CD4-positive, alpha-beta T cell treated with Interferon gamma for 1 hour (primary cell): ENCODE results near the gene CD200R1L.
"Not testable (repeated sequence)": the region's sequence is repeated elsewhere in the genome, so short reads cannot be mapped to it uniquely, and the experiment has no call there.

Experiments
- DNase-seq: peaks from one replicate; pipeline ENCODE4 v3.0.0-alpha.2; 2020

Gene CD200R1L, protein sequence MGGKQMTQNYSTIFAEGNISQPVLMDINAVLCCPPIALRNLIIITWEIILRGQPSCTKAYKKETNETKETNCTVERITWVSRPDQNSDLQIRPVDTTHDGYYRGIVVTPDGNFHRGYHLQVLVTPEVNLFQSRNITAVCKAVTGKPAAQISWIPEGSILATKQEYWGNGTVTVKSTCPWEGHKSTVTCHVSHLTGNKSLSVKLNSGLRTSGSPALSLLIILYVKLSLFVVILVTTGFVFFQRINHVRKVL

DNA sequence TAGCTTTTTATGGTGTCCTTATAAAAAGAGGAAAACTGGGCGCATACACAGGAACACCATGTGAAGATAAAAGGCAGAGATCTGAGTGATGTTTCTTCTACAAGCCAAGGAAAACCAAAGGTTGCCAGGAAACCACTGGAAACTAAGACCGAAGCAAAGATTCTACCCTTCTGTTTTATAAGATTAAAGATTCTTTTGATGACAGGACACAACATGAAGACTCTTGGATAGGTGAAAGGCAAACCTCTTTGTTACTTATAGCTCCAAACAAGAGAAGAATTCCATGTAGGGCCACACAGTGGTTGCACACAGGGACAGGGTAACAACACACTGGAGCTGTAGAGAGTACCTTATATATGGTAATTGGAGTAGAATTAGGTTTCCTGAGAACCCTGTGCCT lies at the start of gene CD200R1L:
Gene CD200R1L, minus strand, starts transcription at position 101 of the 400 bp plus-strand sequence. CDS start 17,497 bp downstream, outside the sequence.
- DNase-seq: no peak

DNA sequence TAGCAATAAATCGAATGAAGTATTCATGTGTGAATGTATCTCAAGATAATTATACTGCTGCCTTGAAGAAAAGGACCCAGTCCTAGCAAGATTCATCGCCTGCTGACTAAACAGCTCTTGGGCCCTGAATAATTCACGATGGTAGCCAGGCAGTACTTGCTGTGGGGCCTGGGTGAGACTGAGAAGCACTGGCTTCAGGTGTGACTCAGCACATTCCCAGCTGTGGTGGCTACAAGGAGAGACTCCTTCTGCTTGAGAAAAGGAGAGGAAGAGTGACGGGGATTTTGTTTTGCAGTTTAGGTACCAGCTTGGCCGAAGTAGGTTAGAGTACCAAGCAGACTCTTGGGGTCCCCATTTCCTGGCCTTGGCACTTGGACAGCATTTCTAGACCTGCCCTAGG lies 47.6 kb upstream of the CD200R1L start:
- DNase-seq: no peak

DNA sequence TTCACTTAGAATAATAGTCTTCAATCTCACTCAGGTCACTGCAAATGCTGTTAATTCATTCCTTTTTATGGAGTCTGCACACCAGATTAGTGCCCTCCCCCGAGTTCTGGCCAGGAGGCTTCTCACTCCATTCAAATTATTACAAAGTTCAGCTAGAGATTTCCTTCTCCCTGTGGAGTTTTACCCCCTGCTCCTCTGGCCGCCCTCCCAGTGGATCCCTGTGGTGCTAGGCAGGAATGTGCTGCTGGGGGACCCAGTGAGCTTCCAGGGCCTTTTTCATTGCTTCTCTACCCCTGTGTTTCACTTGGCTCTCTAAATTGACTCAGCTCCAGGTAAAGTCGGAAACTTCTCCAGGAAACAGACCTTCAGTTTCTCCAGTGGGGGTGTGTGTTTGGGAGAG lies 42.7 kb upstream of the CD200R1L start:
- DNase-seq: no peak

DNA sequence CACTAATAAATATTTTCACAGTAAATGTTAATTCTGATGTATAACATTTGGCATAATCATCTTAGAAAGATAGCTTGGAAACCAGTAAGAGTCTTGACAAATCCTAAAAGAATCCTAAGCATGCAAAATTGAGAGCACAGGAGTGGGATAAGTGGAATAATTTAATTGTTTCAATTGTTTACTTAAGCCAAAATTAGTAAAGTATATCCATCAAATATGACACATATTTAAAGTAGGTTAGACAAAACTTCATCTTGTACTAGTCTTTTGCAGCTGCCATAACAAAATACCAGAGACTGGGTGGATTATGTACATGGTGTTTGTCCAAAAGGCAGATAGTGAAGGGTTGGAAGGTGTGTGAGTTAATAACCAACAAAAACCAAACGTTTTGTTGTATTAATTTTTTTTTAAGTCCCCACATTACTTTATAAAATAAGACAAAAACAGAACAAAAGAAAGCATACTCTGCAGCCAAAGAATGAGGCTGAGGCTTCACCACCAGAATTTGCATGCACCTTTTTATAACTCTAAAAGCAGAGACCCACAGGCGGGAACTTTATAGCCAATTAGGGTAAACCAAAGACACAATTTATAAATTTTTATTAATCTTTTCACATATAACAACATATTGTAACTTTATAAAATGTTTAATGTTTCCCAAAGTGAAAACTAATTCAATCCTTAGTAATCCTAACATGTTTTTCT lies 41.9 kb upstream of the CD200R1L start:
- no peak for DNase-seq

DNA sequence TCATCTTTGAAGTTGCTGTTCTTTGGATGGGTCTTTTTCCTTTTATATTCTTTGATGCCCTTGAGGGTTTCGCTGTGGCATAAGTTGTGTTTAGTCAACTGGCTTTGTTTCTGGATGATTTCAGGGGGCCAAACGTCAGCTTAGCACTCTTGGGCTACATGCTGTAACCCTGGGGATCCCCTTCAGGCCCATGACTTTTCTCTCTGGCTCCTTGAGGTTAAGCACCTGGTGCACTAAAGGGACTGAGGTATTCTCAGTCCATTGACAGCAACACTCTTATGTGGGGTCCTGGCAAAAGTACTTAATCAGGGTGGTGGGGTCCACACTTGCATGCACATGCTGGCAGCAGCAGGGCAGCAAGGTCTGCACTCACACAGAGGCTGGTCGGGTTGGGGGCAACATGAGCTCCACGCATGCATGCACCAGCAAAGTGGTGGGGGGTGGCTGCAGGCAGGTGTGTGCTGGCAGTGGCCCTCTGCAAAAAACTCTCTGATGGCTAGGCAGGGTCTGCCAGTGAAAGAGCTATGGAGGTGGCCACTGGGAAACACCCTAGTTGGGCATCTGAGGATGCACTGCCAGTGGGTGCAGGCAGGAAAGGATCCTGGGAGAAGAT lies 38.1 kb upstream of the CD200R1L start:
- no peak for DNase-seq

DNA sequence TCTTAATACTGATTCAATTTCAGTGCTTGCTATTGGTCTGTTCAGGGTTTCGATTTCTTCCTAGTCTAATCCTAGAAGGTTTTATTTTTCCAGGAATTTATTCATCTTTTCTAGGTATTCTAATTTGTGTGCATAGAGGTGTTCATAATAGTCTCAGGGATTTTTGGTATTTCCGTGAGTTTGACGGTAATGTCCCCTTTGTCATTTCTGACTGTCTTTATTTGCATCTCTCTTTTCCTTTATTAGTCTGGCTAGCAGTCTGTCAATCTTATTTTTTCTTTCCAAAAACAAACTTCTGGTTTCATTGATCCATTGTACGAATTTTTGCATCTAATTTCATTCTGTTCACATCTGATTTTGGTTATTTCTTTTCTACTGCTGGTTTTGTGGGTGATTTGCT lies 35.2 kb upstream of the CD200R1L start:
- no peak for DNase-seq

DNA sequence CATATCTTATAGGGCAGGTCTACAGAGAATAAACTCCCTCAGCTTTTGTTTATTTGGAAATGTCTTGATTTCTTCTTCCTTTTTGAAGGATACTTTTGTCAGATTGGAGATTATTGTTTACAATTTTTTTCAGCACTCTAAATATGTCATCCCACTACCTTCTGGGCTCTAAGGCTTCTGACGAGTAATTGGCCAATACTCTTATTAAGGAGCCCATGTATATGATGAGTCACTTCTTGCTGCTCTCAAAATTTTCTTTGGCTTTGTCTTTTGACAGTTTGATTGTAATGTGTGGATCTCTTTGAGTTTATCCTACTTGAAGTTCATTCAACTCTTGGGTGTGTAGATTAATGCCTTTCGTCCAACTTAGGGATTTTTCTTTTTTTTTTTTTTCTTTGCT lies 28.9 kb upstream of the CD200R1L start:
- DNase-seq: no peak

DNA sequence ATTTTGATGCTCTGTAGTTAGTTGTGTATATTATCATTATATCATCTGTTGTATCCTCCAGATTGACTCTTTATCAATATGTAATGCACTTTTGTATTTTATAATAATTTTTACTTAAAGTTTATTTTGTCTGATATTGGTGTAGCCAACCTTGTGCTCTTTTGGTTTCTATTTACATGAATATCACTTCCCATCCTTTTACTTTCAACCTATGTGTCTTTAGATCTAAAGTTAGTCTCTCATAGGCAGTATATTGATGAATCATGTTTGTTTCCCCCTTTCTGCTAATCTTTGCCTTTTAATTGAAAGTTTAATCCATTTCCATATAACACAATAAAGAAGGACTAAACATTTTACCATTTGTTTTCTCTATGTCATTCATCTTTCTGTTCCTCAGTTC lies 28.1 kb upstream of the CD200R1L start:
- no peak for DNase-seq

DNA sequence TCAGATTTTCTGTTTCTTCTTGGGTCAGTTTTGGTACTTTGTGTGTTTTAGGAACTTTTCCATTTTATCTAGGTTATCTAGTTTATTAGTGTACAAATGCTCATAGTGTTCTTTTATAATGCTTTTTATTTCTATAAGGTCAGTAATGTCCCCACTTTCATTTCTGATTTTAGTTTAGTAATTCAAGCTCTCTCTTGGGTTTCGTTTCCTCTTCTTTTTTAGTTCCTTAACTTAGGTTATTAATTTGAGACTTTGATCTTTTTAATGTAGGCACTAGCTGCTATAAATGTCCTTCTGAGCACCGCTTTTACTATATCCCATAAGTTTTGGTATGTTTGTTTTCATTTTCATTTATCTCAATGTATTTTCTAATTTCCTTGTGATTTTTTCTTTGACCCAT lies 27.0 kb upstream of the CD200R1L start:
- DNase-seq: no peak

DNA sequence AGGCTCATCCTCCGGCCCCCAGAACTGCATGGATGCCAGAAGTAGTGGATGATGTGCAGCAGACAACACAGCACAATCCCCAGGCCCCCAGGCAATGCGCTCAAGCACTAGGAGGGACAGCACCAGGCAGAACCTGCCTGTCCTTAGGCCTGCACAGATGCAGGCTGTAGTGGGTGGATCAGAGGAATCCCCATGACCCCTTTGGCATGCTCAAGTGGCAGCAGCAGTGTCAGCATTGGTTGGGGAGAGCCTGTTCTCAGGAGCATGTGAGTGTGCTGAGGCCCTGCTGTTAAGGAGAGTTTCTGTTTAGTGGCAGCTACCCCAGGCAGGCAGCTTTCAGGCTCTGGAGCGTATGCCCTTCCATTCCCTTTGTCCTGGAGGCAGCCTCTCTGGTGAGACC lies 25.1 kb upstream of the CD200R1L start:
- DNase-seq: no peak

DNA sequence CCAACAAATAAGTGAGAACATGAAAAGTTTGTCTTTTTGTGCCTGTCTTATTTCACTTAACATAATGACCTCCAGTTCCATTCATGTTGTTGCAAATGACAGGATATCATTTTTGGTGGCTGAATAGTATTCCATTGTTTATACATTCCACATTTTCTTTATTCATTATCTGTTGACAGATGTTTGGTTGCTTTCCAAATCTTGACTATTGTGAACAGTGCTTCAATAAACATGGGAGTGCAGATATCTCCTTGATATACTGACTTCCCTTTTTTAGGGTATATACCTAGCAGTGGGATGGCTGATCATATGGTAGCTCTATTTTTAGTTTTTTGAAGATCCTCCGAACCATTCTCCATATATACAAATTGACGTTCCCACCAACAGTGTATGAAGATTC lies 19.1 kb upstream of the CD200R1L start:
- DNase-seq: no peak

DNA sequence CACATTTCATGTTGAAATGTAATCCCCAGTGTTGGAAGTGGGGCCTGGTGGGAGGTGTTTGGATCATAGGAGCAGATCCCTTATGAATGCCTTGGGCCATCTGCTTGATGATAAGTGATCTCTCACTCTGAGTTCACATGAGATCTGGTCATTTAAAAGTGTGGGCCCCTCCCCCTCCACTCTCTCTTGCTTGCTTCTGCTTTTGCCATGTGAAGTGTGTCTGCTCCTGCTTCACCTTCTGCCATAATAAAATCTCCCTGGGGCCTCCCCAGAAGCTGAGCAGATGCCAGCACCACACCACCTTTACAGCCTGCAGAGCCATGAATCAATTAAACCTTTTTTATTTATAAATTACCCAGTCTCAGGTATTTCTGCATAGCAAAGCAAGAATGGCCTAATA lies 14.2 kb upstream of the CD200R1L start:
- DNase-seq: peak; percentile 8

DNA sequence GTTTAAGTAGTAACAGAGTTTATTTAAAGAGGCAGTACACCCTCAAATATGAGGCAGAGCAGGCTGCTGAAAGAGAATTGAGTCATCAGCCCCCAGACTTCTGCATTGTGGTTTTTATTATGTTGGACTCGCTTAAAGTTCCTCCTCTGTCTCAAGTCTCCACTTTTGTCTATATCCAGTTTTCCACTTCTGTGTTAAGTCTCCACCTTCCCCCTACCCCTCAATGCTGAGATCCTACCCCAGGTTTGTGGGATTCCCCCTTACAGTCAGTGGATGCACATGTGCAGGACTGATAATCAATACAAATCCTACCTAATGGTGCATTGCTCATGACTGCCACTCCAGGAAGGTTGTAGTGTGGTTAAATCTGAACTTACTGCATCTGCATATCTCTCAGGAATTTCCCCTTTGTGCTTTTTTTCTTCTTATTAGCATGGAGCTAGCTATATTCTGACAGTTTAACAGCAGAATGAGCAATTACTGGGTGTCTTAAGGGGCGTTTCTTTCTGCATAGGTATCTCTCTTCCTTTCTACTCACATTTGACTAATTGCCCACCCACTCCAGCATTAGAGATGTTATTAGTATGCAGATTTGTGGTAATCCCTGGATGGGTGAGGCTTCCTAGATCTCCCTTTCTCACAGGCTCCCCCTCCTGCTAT lies 11.9 kb upstream of the CD200R1L start:
- no peak for DNase-seq

DNA sequence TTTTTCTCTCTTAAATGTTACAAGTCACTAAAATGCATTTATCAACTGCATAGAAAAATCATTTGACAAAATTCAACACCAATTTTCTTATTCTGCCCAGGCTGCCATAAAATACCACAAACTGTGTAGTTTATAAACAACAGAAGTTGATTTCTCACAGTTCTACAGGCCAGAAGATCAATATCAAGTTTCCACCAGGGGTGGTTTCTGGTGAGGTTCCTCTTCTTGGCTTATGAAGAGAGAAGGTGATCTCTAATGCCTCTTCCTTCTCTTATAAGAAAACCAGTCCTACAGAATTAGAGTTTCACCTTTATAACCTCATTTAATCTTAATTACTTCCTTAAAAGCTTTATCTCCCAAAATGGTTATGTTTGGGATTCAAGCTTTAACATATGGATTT lies 10.9 kb upstream of the CD200R1L start:
- DNase-seq: no peak

DNA sequence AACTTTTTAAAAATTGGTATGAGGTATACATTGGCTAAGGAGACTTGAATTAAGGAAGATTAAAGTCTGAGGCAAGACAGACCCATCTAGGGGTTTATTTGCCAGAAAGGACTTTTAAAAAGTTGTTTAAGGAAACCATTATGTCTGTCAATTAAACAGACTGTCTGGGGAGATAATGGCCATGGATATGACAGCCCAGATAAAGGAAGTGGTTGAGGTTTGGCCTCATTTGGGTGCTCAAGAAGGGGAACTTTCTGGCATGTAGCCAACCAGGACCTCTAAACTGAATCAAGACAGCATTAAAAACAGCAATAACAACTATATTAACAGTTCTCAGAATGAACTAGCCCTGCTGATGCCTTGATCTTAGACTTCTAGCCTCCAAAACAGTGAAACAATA lies 9.9 kb upstream of the CD200R1L start:
- peak; percentile 24 for DNase-seq

DNA sequence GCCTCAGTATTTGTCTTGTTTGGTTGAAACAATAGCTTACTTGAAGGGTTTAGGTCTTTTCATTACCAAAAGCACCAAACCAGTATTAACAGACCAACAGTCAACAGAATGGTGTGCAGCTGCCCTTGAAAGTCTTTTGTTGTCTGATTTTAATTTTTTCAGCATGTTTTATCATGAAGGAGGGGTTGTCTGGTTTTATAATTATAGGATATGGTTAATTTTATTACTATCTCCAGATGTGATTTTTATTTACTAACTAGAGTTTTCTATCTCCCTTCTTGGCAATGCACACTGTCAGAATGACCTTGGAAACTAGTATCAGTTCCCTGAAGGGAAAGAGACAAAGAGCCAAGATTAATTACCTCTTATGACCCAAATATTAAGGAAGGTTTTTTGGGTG lies 9.2 kb upstream of the CD200R1L start:
- DNase-seq: no peak

DNA sequence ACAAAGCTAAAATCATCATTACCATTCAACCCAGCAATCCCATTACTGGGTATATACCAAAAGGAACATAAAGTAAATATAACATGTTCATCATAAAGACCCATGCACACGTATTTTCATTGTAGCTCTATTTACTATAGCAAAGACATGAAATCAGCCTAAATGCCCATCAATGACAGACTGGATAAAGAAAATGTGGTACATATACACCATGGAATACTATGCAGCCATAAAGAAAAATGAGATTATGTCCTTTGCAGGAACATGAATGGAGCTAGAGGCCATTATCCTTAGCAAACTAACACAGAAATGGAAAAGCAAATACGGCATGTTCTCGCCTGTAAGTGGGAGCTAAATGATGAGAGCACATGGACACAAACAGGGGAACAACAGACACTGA lies 8.4 kb upstream of the CD200R1L start:
- DNase-seq: not testable (repeated sequence)

DNA sequence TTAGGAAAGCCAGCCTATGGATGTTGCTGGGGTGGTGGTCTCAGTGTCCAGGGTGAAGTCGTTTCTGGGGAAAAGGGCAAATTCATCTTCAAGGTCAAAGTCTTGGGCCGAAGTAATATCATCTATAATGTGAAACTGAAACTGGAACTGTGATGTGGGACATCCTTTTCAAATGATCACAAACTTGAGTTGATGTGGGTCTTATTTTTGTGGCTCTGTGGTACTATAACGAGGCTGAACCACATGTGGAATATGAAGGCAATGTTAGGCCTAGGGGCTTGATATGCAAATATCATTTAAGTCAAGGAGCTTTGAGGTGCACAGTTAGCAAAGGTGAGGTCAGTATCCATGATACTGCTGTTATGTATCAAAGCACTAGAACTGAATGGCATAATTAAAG lies 1.5 kb upstream of the CD200R1L start:
- no peak for DNase-seq

DNA sequence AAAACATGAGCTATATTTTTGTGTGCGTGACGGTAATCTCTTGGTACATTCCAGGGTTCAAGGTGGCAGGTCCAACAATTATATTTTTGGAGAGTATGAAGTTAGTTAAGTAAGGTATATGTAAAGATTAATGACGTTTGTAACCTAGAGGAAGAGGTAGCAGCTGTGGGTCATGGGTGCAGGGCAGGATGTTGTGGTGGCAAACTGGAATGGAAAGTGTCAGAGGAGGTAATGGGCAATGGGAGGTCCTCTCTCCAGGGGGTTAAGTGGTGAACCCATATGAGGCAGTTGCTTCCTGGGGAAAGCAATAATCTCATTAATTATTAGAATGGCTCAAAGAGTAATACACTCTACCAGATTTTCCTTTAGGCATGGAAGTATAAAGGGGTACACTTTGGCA lies 1.0 kb upstream of the CD200R1L start:
- peak; percentile 24 for DNase-seq

DNA sequence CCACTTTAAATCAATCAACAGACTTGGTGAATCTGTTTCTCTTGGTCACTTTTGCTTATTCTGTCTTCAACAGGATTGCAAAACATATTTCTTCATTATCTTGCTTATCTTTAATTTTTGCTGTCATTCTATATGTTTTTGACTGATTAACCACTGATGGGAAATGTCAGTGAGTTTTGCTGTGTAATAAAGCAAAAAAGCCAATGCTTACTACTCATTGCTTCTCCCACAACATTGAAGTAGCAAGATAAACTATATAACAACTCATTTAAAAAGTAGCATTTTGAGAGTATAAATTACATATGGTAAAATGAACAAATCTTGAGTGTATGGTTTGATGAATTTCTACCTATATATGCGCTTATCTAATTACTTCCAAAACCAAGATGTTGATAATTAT lies 892 bp downstream of the CD200R1L start:
- DNase-seq: no peak

DNA sequence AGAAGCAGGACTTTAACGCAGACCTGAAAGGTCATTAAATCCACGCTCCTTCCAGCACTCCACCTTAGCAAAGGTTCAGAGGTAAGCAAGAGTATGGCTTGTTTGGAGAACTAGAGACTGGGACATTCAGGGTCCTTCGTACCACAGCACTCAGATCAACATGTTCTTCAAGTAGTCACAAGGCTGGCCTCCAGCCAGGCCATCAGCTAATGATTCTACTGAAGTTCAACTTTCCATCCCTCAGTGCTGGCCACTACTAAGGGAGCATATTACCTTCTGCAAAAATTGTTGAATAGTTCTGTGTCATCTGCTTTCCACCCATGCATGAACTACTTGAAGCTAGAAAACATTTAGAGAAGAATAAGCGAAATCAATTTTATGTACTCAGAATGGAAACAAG lies 17.6 kb downstream of the CD200R1L start:
- DNase-seq: no peak

DNA sequence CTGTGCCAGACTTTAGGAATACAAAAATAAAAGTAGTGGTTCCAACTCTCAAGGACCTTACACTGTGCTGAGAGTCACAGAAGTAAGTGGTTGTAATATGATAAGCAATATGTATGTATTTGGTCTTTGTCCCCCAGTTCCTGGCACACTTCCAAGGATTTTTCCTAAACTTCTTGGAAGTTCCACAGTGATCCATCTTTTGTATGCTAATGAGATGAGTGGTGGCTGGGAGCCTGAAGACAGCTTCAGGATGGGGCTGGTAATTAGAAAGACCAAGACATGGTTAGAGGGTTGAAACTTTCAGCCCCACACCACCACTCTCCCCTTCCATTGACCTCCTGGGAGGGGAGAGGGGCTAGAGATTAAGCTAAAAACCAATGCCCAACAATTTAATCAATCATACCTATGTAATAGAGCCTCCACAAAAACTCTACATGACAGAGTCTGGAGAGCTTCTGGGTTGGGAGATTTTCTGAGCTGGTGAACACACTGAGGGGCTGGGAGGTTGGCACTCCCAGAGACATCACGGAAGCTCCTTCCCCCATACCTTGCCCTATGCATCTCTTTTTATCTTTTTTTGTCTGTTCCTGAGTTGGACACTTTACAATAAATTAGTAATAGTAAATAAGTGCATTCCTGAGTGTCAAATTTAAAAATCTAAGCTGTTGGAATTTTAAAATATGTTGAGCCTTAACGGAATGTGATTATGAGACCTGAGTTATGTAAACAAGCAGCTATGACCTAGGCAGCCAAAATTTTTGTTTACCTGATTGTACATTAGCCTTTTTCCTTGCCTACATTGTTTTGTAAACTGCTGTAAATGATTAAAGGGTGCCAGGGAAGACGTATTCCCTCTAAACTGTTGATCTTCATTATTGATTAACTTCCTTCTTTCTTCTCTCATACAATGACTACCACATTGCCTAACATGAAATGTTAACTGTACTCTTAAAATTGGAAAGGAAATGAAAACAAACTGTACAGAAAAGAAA lies 24.3 kb downstream of the CD200R1L start:
- DNase-seq: no peak

DNA sequence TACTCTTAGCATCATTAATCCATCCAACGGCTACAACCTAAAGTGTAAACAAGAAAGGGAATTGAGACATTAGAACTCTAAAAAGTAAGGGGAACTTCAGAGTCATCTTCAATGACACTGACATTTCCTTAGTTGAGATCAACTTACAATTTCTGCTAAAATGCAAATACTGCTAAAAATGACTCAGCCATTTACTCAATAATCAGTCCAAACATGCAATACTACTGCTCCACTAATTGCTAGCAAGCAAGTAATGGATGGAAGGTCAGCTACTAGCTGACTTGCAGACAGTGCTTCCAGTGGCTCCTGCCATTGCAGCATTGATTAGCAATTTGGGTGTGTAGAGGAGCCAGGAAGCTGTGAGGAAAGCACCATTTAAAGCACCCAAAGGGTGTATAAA lies 28.4 kb downstream of the CD200R1L start:
- no peak for DNase-seq
